Right lobe of liver (tissue), 4 donors: ENCODE measurements around the gene IRX6.

Experiments
- POLR2A ChIP-seq: fragments of 450-650 bp; IDR thresholded peaks from one replicate; pipeline ENCODE4 v1.6.1; 2017; ENCODE audit warnings: antibody characterized with exemption, mild to moderate bottlenecking
- TF ChIP-seq, protein P1 (sequence below), 4 donors: fragments of 200-600 bp in 3 of 4; fragments of 450-650 bp in 1 of 4; IDR thresholded peaks; one replicate each; pipeline versions ENCODE4 v1.5.1 to v1.8.0; 2016 to 2022; ENCODE audit warnings: antibody characterized with exemption in 4 of 4, mild to moderate bottlenecking in 2 of 4
- donor health status: DM: no; HTN: no; CAD: no.
- donor health status: DM: no; HTN: no; CAD: no.
- donor health status: DM: no; HTN: yes; CAD: no.

DNA sequence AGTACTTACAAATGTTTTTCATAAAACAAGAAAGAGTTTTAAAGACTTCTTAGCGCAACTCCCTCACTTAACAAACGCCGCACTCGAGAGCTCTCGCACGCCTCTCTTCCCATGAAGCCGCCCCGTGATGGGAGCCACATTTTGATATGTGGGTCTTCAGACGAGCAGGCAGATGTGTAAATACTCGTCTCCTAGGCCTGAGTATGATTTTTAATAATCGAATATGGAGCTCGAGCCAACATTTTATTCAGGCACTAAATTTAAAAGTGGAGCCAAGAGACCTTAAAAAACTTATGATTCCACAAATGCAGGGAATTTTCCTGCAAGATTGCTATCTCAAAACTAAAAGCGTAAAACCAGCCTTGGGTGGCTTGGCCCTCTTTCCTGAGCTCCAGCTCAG lies 55.4 kb downstream of the IRX6 start:
- TF ChIP-seq, protein P1, sequence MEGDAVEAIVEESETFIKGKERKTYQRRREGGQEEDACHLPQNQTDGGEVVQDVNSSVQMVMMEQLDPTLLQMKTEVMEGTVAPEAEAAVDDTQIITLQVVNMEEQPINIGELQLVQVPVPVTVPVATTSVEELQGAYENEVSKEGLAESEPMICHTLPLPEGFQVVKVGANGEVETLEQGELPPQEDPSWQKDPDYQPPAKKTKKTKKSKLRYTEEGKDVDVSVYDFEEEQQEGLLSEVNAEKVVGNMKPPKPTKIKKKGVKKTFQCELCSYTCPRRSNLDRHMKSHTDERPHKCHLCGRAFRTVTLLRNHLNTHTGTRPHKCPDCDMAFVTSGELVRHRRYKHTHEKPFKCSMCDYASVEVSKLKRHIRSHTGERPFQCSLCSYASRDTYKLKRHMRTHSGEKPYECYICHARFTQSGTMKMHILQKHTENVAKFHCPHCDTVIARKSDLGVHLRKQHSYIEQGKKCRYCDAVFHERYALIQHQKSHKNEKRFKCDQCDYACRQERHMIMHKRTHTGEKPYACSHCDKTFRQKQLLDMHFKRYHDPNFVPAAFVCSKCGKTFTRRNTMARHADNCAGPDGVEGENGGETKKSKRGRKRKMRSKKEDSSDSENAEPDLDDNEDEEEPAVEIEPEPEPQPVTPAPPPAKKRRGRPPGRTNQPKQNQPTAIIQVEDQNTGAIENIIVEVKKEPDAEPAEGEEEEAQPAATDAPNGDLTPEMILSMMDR (IDR thresholded peaks at IDR 0.05): no peak
- no peak for TF ChIP-seq POLR2A
